SJCRH30 (cell line): ENCODE data around the gene CEP72. TPM values are rescaled to one million over a fixed set of nuclear protein-coding genes. Genes with fewer than 3 reads are reported as not detected.

Source experiments
- DNase-seq, 2 experiments: peaks; one replicate each; pipeline ENCODE4 v3.0.0-alpha.2; 2015 to 2020
- H3K27ac ChIP-seq: fragments of 250-450 bp; sonication (Bioruptor Pico); 2 replicates; pipeline ENCODE4 v1.5.1; 2020; ENCODE audit warnings: mild to moderate bottlenecking, moderate library complexity
- H3K27me3 ChIP-seq: fragments of 250-450 bp; sonication (Bioruptor Pico); 2 replicates; pipeline ENCODE4 v1.5.1; 2020; ENCODE audit warnings: mild to moderate bottlenecking, moderate library complexity
- H3K36me3 ChIP-seq: fragments of 250-450 bp; sonication (Bioruptor Pico); 2 replicates; pipeline ENCODE4 v1.5.1; 2020; ENCODE audit warnings: mild to moderate bottlenecking, moderate library complexity
- H3K4me1 ChIP-seq: fragments of 250-450 bp; sonication (Bioruptor Pico); 2 replicates; pipeline ENCODE4 v1.5.1; 2020; ENCODE audit warnings: mild to moderate bottlenecking, moderate library complexity
- H3K4me3 ChIP-seq: fragments of 250-450 bp; sonication (Bioruptor Pico); 2 replicates; pipeline ENCODE4 v1.5.1; 2020; ENCODE audit warnings: mild to moderate bottlenecking, moderate library complexity
- H3K9me3 ChIP-seq: fragments of 250-450 bp; sonication (Bioruptor Pico); replicated peaks from 2 replicates; pipeline ENCODE4 v1.5.1; 2020; ENCODE audit warnings: mild to moderate bottlenecking, moderate library complexity
- total RNA-seq: library from RNA; depleted of rRNA; stranded (reverse); fragments of >200 nt; shearing (Covaris generic); gene quantifications from 2 replicates; pipeline ENCODE4 v1.2.3, GENCODE V29; 2014; rRNA removed

Gene CEP72, protein sequence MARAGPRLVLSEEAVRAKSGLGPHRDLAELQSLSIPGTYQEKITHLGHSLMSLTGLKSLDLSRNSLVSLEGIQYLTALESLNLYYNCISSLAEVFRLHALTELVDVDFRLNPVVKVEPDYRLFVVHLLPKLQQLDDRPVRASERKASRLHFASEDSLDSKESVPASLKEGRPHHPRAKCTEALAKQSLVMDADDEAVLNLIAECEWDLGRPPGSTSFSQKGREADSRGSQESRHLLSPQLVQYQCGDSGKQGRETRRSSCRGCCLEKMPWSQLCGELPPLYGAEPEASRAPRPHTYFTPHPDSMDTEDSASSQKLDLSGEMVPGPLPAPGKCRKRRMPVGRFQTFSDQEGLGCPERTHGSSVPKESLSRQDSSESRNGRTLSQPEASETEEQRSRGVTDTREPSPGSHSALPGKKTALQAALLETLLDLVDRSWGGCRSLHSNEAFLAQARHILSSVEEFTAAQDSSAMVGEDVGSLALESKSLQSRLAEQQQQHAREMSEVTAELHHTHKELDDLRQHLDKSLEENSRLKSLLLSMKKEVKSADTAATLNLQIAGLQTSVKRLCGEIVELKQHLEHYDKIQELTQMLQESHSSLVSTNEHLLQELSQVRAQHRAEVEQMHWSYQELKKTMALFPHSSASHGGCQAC
- 8.1 and 9.8 TPM in 2 replicates for total RNA-seq

DNA sequence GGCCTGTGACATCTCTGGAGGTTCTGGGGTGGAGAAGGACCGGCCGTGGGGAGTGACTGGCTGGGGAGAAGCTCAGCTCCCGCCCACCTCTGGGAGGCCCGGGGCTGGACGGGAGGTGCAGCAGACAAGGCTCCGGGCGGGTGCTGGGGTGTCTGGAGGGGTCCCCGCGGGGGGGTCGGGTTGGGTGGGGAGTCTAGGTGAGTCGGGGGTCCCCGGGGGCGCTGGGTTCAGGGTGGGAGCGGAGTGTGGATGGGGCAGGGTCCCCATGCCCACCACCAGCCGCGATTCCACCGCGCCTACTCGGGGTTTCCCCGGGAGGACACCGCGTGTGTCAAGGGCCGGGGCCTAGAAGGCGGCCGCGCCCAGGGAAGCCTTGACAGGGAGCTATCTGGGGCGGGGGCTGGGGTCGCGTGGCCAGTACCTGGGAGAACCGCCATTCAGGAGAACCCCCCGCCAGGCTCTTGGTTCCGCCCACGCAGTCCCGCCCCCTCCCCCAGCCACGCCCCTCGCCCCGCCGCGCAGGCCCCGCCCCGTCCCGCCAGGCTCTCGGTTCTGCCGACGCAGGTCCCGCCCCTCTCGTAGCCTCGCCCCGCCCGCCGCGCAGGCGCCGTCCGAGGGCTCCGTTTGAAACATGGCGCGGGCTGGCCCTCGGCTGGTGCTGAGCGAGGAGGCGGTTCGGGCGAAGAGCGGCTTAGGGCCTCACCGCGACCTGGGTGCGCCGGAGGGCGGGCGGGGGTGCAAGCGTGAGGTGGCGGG, at the start of gene CEP72:
Gene CEP72 (plus strand): TSS at position 610 of the 756 bp plus-strand sequence. CDS start 22 bp downstream, at position 632.
- Histone ChIP-seq H3K27ac (peak within 1 kb of the TSS; percentile 23; the same call in 1 of the 2 replicates), H3K36me3 (no peaks in the 10 kb centered on the region), H3K27me3 (no peaks in the 10 kb centered on the region), H3K4me3 (peak within 1 kb of the TSS; percentile 82), H3K9me3 (no peaks in the 10 kb centered on the region), H3K4me1 (no peaks in the 10 kb centered on the region)
- DNase-seq: peak; percentile 81

DNA sequence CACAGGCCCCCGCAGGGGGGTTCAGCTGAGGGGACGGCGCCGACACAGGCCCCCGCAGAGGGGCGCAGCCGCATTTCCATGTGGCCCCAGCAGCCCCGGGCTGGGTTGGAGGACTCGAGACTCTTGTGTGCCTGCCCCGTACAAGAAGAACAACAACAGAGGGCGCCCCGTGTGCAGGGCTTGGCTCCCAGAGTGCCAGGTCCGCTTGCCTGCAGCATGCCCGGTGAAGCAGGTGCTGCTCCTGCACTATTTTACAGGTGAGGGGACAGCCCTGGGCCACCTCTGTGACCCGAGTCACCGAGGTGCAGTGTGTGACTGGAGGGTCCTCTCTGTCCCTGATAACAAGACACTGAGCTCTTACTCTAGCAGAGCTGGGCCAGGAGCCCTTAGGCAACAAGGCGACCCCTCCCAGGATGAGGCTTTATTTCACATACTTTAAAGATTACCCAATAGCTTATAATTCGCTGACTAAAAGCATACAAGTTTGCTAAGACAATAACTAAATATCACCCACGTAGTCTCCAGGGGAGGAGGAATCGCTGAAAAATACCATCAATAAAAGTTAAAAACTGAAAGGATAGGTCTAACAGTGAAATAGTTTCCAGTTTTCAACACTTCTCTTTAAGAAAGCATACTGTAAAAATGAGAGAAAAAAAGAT, 46.2 kb upstream of the CEP72 start:
- H3K27me3 ChIP-seq: no peaks in the 10 kb centered on the region
- no peaks in the 10 kb centered on the region for H3K4me1 ChIP-seq
- no peak for DNase-seq

DNA sequence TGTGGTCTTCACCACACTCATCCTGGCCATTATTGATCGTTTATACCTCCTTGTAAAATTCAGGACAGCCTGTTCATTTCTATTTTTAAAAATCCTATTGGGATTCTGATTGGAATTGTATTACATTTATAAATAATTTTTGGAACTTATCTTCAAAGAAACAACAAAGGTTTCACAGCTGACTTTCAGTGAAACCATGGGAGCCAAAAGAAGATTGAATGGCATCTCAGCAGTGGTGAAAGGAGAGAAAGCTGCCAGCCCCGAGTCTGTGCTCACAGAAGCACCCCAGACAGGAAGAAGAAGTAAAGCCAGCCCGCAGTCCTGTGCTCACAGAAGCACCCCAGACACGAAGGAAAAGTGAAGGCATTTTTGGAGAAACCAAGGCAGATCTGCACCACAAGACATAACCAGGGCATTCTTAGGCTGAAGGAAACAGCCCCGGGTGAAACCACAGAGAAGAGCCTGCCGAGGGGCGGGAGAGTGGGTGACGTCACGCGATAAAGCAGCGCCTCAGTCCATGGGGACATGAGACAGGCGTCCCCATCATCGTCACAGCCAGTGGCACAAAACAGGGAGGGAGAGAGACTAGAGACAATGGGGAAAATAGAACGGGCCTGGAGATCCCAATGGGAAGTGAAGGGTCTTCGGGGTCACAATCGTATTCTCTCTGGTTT, 45.4 kb upstream of the CEP72 start:
- no peaks in the 10 kb centered on the region for H3K4me1 ChIP-seq
- DNase-seq: no peak
- no peak overlapping the region for H3K27ac ChIP-seq
- no peaks in the 10 kb centered on the region for H3K36me3 ChIP-seq
- no peak overlapping the region for H3K4me3 ChIP-seq
- H3K9me3 ChIP-seq: no peaks in the 10 kb centered on the region
- no peaks in the 10 kb centered on the region for H3K27me3 ChIP-seq

More for the DNA sequence above, 46.2 kb upstream of the CEP72 start:
- H3K36me3 ChIP-seq: no peaks in the 10 kb centered on the region
- H3K27ac ChIP-seq: no peak overlapping the region
- H3K4me3 ChIP-seq: no peak overlapping the region
- H3K9me3 ChIP-seq: no peaks in the 10 kb centered on the region

DNA sequence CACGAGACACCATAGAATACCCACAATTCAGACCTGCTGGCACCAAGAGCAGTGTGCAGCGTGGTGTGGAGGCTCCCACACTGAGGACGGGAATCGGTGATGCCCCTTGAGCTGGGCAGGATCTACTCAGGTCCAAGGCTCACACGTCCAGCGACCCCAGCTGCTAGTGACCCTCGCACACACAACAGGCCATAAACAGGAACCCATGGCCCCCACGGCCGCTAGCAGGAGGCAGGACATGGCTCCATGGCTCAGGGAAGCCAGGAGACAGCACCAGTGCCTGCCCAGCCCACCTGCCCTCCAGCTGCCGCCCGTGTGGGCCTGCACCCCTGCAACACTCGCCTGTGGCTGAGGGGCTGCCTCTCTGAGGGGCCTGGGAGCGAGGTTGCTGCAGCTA, 44.5 kb upstream of the CEP72 start:
- H3K4me1 ChIP-seq: no peaks in the 10 kb centered on the region

DNA sequence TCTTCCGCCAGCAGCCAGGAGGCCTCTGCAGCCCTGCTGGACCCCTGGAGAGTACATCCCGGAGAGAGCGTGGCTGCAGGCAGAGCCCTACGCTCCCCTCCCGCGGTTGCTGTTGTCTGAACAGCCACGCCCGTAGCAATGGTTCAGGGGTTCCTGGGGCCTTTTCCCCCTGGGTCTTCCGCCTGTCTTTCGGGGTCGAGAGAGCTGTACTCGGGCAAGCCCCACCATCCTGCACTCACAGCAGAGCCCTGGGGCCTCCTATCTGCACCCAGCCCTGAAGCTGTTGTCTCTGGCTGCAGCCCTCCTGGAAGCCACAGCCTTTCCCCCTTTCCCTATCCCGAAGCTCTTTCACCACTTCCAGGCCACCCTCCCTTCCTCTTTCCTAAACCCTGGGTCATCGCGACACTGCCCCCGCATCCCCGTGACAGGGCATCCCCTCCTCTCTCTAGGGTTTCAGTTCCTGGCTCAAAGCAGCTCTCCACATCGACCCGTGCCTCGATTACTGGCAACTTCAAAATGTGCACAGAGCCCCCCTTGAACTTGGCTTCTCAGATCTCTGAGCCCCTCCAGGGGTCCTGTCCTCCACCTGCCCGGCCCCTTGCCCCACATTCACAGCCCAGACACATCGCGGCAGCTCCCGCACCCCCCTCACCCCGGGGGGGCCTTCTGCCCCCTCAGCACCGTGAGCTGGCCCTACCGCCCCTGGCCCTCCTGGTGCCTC, 43.9 kb upstream of the CEP72 start:
- Histone ChIP-seq H3K9me3 (no peaks in the 10 kb centered on the region), H3K27ac (no peak overlapping the region), H3K4me1 (no peaks in the 10 kb centered on the region), H3K4me3 (no peak overlapping the region), H3K27me3 (no peaks in the 10 kb centered on the region; the same call in 1 of the 2 replicates), H3K36me3 (no peaks in the 10 kb centered on the region)
- DNase-seq: no peak

More for the DNA sequence above, 44.5 kb upstream of the CEP72 start:
- Histone ChIP-seq H3K36me3 (no peaks in the 10 kb centered on the region), H3K27ac (no peak overlapping the region), H3K4me3 (no peak overlapping the region), H3K9me3 (no peaks in the 10 kb centered on the region), H3K27me3 (no peaks in the 10 kb centered on the region; the same call in 1 of the 2 replicates)
- no peak for DNase-seq

DNA sequence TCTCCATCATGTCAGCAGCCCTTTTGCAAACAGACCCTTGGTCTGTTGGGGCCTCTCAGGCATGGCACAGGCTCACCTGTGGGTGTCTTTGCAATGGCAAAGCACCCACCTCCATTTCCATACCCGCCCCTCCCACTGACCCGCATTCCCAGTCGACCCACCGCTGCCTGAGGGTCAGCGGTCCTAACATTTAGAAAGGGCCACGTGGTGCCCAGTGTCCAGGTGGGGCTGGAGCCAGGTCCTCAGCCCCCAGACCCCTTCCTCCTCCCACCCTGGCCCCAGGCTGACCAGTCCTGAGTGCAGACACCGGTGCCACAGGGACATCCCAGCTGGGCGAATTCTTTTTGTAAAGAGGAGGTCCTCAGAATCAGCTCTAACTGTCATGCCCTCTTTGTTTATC, 43.3 kb upstream of the CEP72 start:
- H3K27me3 ChIP-seq: no peaks in the 10 kb centered on the region; the same call in 1 of the 2 replicates
- H3K9me3 ChIP-seq: no peaks in the 10 kb centered on the region
- H3K4me3 ChIP-seq: no peak overlapping the region
- no peaks in the 10 kb centered on the region for H3K36me3 ChIP-seq
- no peak for DNase-seq
- no peaks in the 10 kb centered on the region for H3K4me1 ChIP-seq
- H3K27ac ChIP-seq: no peak overlapping the region

DNA sequence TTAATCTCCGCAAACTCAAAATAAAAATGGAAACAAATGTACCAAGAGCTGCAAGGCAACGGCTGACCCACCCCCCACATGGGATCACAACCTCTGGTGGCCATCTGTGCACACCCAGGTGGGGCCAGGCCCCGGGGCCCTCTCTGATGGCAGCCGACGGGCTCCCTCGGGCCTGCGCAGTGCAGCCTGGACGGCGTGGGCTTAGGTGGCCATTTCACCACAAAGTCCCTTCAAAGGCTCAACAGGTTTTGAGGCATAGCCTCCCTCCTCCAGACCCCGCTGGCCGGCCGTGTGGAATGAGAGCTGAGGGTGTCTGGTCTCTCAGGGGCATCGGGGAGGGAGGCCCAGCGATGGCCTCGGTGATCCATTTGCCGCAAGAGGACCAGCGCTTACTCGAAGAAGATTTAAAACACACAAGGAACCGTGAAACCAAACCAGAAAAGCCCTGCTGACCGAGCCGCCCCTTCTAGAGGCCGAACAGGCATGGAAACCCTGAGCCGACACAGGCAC, 42.7 kb upstream of the CEP72 start:
- H3K9me3 ChIP-seq: no peaks in the 10 kb centered on the region
- no peak overlapping the region for H3K27ac ChIP-seq
- no peaks in the 10 kb centered on the region for H3K36me3 ChIP-seq
- no peak overlapping the region for H3K4me3 ChIP-seq
- DNase-seq: no peak
- no peaks in the 10 kb centered on the region; the same call in 1 of the 2 replicates for H3K27me3 ChIP-seq
- H3K4me1 ChIP-seq: no peaks in the 10 kb centered on the region

DNA sequence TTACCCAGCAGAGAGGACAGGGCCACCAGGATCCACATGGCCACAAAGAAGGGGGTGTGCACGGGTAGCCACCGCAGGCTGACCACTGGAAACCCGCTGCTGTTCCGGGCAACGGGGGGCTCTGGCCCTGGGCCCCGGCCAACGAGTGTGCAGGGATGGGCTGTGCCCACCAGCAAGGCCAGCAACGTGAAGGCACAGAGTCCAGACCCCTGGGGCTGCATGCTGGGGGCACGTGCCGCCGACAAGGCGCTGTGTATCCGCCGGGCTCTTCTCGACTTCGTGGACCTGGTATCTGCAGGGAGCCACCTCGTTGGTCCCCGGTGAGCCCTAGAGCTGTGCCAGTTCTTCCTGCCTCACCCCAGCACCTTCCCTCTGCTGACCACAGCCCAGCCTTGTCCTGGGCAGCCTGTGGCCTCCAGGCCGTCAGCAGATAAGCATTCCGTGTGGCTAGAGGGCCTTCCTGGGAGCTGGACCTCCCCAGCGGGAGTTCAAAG, 42.2 kb upstream of the CEP72 start:
- Histone ChIP-seq H3K9me3 (no peaks in the 10 kb centered on the region), H3K4me1 (no peaks in the 10 kb centered on the region), H3K36me3 (no peaks in the 10 kb centered on the region), H3K4me3 (no peak overlapping the region), H3K27ac (no peak overlapping the region), H3K27me3 (no peaks in the 10 kb centered on the region; the same call in 1 of the 2 replicates)
- no peak for DNase-seq

DNA sequence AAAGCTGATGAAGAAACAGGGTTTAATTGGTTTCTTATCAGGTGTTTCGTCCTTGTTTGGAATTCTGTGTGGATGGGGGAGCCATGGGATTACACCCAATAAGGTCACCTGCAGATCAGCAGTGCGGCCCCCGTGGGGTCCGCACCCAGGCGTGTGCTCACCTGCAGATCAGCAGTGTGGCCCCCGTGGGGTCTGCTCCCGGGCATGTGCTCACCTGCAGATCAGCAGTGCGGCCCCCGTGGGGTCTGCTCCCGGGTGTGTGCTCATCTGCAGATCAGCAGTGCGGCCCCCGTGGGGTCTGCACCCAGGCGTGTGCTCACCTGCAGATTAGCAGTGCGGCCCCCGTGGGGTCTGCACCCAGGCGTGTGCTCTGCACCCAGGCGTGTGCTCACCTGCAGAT, 41.7 kb upstream of the CEP72 start:
- no peaks in the 10 kb centered on the region for H3K36me3 ChIP-seq
- H3K4me1 ChIP-seq: no peaks in the 10 kb centered on the region
- no peak overlapping the region for H3K27ac ChIP-seq
- H3K9me3 ChIP-seq: no peaks in the 10 kb centered on the region
- DNase-seq: no peak
- no peaks in the 10 kb centered on the region; the same call in 1 of the 2 replicates for H3K27me3 ChIP-seq
- H3K4me3 ChIP-seq: no peak overlapping the region

DNA sequence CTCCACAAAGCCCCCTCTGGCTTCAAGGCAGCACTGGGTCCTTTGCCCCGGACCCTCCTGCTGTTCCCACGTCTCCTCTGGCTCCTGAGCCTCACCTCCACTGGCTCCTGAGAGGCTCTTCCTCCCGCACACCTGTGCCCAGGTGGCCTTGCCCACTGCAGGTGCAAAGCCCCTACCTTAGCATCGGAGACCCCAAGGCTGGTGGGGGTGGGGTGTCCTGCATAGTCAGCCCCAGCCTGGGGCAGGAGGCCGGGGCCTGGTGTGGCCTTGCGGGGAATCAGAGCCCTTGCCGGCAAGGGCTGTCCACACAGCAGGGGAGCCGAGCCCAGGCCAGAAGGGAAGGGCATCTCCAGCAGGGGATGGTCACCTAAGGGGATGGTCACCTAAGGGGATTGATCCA, 41.3 kb upstream of the CEP72 start:
- Histone ChIP-seq H3K27me3 (no peaks in the 10 kb centered on the region; the same call in 1 of the 2 replicates), H3K36me3 (no peaks in the 10 kb centered on the region), H3K9me3 (no peaks in the 10 kb centered on the region), H3K4me1 (no peaks in the 10 kb centered on the region), H3K4me3 (no peak overlapping the region), H3K27ac (no peak overlapping the region)
- DNase-seq: no peak

DNA sequence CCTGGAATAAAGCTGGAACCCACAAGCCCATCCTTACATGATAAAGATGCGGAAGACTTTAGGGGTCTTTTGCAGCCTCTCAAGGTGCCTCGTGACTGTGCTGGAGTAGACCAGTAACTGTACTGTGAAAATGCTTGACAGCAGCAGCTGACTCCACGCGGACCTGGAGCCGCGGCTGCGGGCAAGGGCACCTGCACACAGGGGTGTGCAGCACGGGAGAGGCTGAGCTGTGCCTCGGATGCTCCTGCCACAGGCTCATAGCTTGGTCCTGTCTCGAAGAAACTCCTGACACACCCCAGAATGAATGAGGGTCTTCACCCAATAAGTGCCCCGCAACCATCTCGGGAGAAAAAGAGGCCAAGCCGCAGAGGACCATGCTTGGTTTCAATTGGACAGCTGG, 40.3 kb upstream of the CEP72 start:
- Histone ChIP-seq H3K27me3 (no peaks in the 10 kb centered on the region; the same call in 1 of the 2 replicates), H3K36me3 (no peaks in the 10 kb centered on the region), H3K27ac (no peak overlapping the region), H3K4me3 (no peak overlapping the region), H3K9me3 (no peaks in the 10 kb centered on the region), H3K4me1 (no peaks in the 10 kb centered on the region)
- DNase-seq: no peak

DNA sequence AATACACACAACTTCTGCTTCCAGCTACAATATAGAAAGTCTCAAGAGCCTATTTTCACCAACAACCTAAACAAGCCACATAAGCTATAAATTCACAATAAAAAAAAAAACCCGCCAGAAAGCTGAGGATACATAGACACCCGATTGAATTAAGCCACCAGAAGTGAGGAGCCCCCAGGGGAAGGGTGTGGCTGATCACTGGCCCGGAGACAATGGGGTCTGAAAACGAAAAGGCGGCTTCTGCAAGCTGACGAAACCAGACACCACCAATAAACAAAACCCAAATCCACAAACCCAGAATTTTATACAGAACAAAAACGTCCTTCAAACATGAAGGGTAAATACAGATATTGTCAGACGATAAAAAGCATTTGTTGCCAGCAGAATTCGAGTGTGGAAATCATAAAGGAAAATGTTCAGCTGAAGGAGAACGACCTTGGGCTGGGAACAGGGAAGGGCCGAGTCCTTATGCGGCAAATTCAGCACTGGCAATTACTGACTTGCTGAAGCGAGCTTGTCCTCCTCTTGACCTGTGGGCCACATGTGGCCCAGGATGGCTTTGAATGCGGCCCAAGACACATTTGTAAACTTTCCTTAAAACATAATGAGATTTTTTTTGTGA, 39.6 kb upstream of the CEP72 start:
- Histone ChIP-seq H3K4me3 (no peak overlapping the region), H3K27me3 (no peaks in the 10 kb centered on the region; the same call in 1 of the 2 replicates), H3K36me3 (no peaks in the 10 kb centered on the region), H3K27ac (no peak overlapping the region), H3K4me1 (no peaks in the 10 kb centered on the region), H3K9me3 (no peaks in the 10 kb centered on the region)
- DNase-seq: peak in 1 of 2 experiments; percentile 8

DNA sequence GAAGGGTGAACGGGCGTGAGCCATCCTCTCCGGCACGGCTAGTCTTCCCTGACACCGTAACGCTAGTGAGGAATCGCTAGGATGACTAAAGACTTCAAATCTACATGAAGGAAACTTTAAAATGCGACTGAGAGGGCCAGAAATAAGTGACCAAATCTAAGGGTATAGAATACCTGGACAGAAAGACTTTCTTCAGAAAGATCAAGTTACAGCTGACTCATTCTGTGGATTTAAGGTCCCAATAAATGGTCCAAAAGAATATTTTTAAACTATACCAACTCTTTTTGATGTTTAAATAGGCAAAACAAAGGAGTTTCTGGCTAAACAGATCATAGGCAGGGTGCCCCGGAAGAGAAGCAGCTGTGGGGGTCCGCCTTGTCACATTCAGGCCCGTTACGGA, 38.9 kb upstream of the CEP72 start:
- Histone ChIP-seq H3K4me1 (no peaks in the 10 kb centered on the region), H3K36me3 (no peaks in the 10 kb centered on the region), H3K27me3 (no peaks in the 10 kb centered on the region; the same call in 1 of the 2 replicates), H3K27ac (no peak overlapping the region), H3K4me3 (no peak overlapping the region), H3K9me3 (no peaks in the 10 kb centered on the region)
- DNase-seq: no peak
